GM12878 (cell line): ENCODE measurements around the gene MTMR3. TPM values are rescaled to one million over a fixed set of nuclear protein-coding genes. Genes with fewer than 3 reads are reported as not detected.

Experiments
- ATAC-seq: fragments of 200-7000 bp; cut with Tn5 transposase; 3 replicates; pipeline ENCODE4 v1.9.1; 2020; ENCODE audit warnings: mild to moderate bottlenecking, moderate library complexity
- BruUV-seq: library from RNA; stranded (reverse); fragments of 400-500 nt; replicated peaks from 2 replicates; lab custom pipeline; 2021; lab: Mats Ljungman, UMichigan
- CTCF ChIA-PET: fragments of 300-600 bp; sonication (Branson Sonifier 250); formaldehyde crosslinking; extraction: SDS; loops from one replicate; lab custom pipeline; 2021; ENCODE audit warnings: inconsistent platforms; lab: Yijun Ruan, JAX
- POLR2A ChIA-PET: fragments of 350-600 bp; formaldehyde crosslinking; extraction: SDS; loops from one replicate; lab custom pipeline; 2021; ENCODE audit warnings: inconsistent platforms; lab: Charles Lee
- RAD21 ChIA-PET: fragments of 300-600 bp; sonication (Branson Sonifier 250); formaldehyde crosslinking; loops from one replicate; lab custom pipeline; 2023; ENCODE audit warnings: antibody characterized with exemption; ENCODE audit not compliant: unreplicated experiment; lab: Charles Lee
- SMC1A ChIA-PET: fragments of 300-600 bp; sonication (Branson Sonifier 250); formaldehyde crosslinking; loops from one replicate; lab custom pipeline; 2023; ENCODE audit not compliant: unreplicated experiment, uncharacterized antibody; lab: Charles Lee
- DNase-seq: peaks from one replicate; pipeline ENCODE4 v3.0.0-alpha.2; 2011; ENCODE audit warnings: low read depth, low spot score
- FAIRE-seq: peaks from 3 replicates; lab custom pipeline; 2011; peaks lifted over from hg19 to GRCh38; lab: Jason Lieb, UNC
- H2AFZ ChIP-seq: 2 replicates; pipeline ENCODE4 v1.6.0; 2011; ENCODE audit warnings: low read depth, low read length, control low read depth; ENCODE audit not compliant: control insufficient read depth
- H3K27ac ChIP-seq: 2 replicates; pipeline ENCODE4 v1.5.1; 2011; ENCODE audit warnings: control low read depth; ENCODE audit not compliant: control insufficient read depth, insufficient read depth
- H3K27me3 ChIP-seq, 2 experiments: replicated peaks in 1 of 2; 2 replicates each; pipeline versions ENCODE4 v1.6.0 to v1.6.1; 2011; ENCODE audit warnings: low read length in 1 of 2; ENCODE audit not compliant: control insufficient read depth in 2 of 2, insufficient read depth in 2 of 2
- H3K36me3 ChIP-seq, 2 experiments: 2 replicates each; pipeline ENCODE4 v1.5.1; 2011; ENCODE audit warnings: low read length in 1 of 2; ENCODE audit not compliant: control insufficient read depth in 2 of 2, insufficient read depth in 2 of 2
- H3K4me1 ChIP-seq: 2 replicates; pipeline ENCODE4 v1.6.1; 2011; ENCODE audit warnings: mild to moderate bottlenecking, low read length, moderate library complexity, mixed read lengths; ENCODE audit not compliant: control insufficient read depth, insufficient read depth
- H3K4me2 ChIP-seq: 2 replicates; pipeline ENCODE4 v1.6.0; 2011; ENCODE audit warnings: control low read depth; ENCODE audit not compliant: control insufficient read depth, insufficient read depth
- H3K4me3 ChIP-seq: fragments of 200-600 bp; sonication (generic); 2 replicates; pipeline ENCODE4 v1.5.1; 2016
- H3K79me2 ChIP-seq: 2 replicates; pipeline ENCODE4 v1.6.0; 2011; ENCODE audit warnings: low read length; ENCODE audit not compliant: control insufficient read depth, insufficient read depth
- H3K9ac ChIP-seq: 2 replicates; pipeline ENCODE4 v1.8.0; 2011; ENCODE audit warnings: low read length, control low read depth, mixed read lengths; ENCODE audit not compliant: control insufficient read depth, insufficient read depth
- H3K9me3 ChIP-seq: replicated peaks from 3 replicates; pipeline ENCODE4 v1.5.1; 2011; ENCODE audit warnings: mild to moderate bottlenecking, low read length; ENCODE audit not compliant: control insufficient read depth, insufficient read depth
- H4K20me1 ChIP-seq: 2 replicates; pipeline ENCODE4 v1.6.0; 2011; ENCODE audit not compliant: control insufficient read depth, insufficient read depth
- CTCF ChIP-seq, 3 experiments: IDR thresholded peaks in 2 of 3; conservative IDR thresholded peaks in 1 of 3; 2 replicates each; pipeline ENCODE4 v1.5.1; 2011; ENCODE audit warnings: low read depth in 3 of 3, low read length in 3 of 3, mild to moderate bottlenecking in 3 of 3, control low read depth in 2 of 3, moderate library complexity in 2 of 3, inconsistent platforms in 1 of 3, mixed read lengths in 1 of 3; ENCODE audit not compliant: control insufficient read depth in 2 of 3, insufficient read depth in 1 of 3; ENCODE audit errors: extremely low read depth in 1 of 3
- MYB ChIP-seq: fragments of 150-350 bp; IDR thresholded peaks from 2 replicates; pipeline ENCODE4 v1.6.1; 2014; ENCODE audit warnings: mild to moderate bottlenecking, low read depth, low read length, borderline replicate concordance
- RAD21 ChIP-seq: IDR thresholded peaks from 2 replicates; pipeline ENCODE4 v1.6.1; 2011; ENCODE audit warnings: mild to moderate bottlenecking, low read depth, low read length, moderate library complexity; ENCODE audit not compliant: insufficient read depth
- RUNX3 ChIP-seq: IDR thresholded peaks from 2 replicates; pipeline ENCODE4 v1.6.1; 2012; ENCODE audit warnings: low read length, inconsistent platforms
- SUPT20H ChIP-seq: IDR thresholded peaks from 2 replicates; pipeline ENCODE4 v1.6.1; 2011; ENCODE audit warnings: low read depth, mild to moderate bottlenecking, low read length, moderate library complexity, borderline replicate concordance; ENCODE audit not compliant: control insufficient read depth
- WGBS: methylation state at CpG from one replicate; pipeline ENCODE4 v1.1.6; 2016; ENCODE audit warnings: low lambda C conversion rate; ENCODE audit not compliant: insufficient replicate concordance, insufficient coverage; ENCODE audit errors: missing lambda C conversion rate; 5-methylcytosine and 5-hydroxymethylcytosine counted together
- in situ Hi-C: fragments of 300-500 bp; cut with MboI; formaldehyde crosslinking; loops from 9 replicates; pipeline ENCODE4 v1.14.3; 2018; ENCODE audit warnings: mixed read lengths
- intact Hi-C: fragments of 100-400 bp; cut with micrococcal nuclease; formaldehyde crosslinking; loops from one replicate; pipeline ENCODE4 v1.14.2; 2022; ENCODE audit not compliant: unreplicated experiment
- polyA plus RNA-seq, 11 experiments: library from polyadenylated mRNA; depleted of rRNA in 4 of 11; unstranded in 6 of 11; stranded (reverse) in 5 of 11; fragments of >200 nt; fragmentation: Nextera tagmentation in 4 of 11; fragmentation: Illumina TruSeq in 1 of 11; extraction: Ambion mirVana in 4 of 11; extraction: Trizol in 1 of 11; gene quantifications; 1 replicate in 1 of 11; 2 replicates in 10 of 11; pipeline versions ENCODE4 v1.2.1 to v1.2.3, GENCODE V29; 2011 to 2016; ENCODE audit warnings: inconsistent platforms in 2 of 11, missing spikeins in 2 of 11, low read depth in 1 of 11
- total RNA-seq, 4 experiments: library from RNA; depleted of rRNA in 3 of 4; stranded (reverse); fragments of >200 nt in 3 of 4; fragmentation: Illumina TruSeq in 1 of 4; extraction: Trizol in 1 of 4; gene quantifications; 2 replicates each; pipeline versions ENCODE4 v1.2.1 to v1.2.3, GENCODE V29; 2013 to 2021
- TF ChIP-seq, protein P1 (sequence below): IDR thresholded peaks from 2 replicates; pipeline ENCODE4 v1.6.1; 2012; ENCODE audit warnings: improper control_type of control experiment, low read depth, low read length; ENCODE audit not compliant: insufficient replicate concordance
- TF ChIP-seq, protein P2 (sequence below): fragments of 450-650 bp; IDR thresholded peaks from 2 replicates; pipeline ENCODE4 v1.6.1; 2017; ENCODE audit warnings: low read depth, mild to moderate bottlenecking, moderate library complexity

The MTMR3 gene
- total and polyA plus RNA-seq, 10 of the 15 experiments (the other 5 are each of a cell fraction or from before 2014, with no cell fraction given): 1.4 to 23.7 (median 10.6) TPM

GRCh38 chr22:29998627-29999384 is 115.8 kb downstream of the MTMR3 start:
- Histone ChIP-seq H3K4me1 (no peaks in the 10 kb centered on the region), H3K27me3 (no peaks in the 10 kb centered on the region), H2AFZ (no peak overlapping the region), H3K4me2 (no peak overlapping the region), H3K9me3 (no peaks in the 10 kb centered on the region), H3K9ac (no peak overlapping the region), H3K4me3 (no peak overlapping the region), H3K79me2 (no peaks in the 10 kb centered on the region), H4K20me1 (no peaks in the 10 kb centered on the region), H3K27ac (no peak overlapping the region), H3K36me3 (peaks cover 0 to 5% of the 10 kb centered on the region in 2 experiments; a peak in 1 of 4 replicates)
- RAD21 ChIA-PET: interaction anchor here (1.2 kb wide), 1 partner anchor 372 kb away, joined by 3 read pairs; no protein-coding TSS in a partner anchor
- CTCF ChIA-PET: interaction anchor here (1.8 to 3.3 kb wide), 2 partner anchors 9 to 309 kb away, joined by 6 to 16 read pairs; no protein-coding TSS in a partner anchor
- FAIRE-seq (no peak), DNase-seq (no peak), ATAC-seq (no peak)
- peak in 1 of 3 experiments; percentile 20; a peak in 1 of 6 replicates for TF ChIP-seq CTCF (IDR thresholded peaks at IDR 0.05 in 2 of 3, conservative IDR thresholded peaks at IDR 0.05 in 1 of 3; ENCODE audit: control insufficient read depth in 2 of 3, extremely low read depth in 1 of 3, insufficient read depth in 1 of 3, low read depth in 3 of 3, low read length in 3 of 3)
- TF ChIP-seq, protein P1, sequence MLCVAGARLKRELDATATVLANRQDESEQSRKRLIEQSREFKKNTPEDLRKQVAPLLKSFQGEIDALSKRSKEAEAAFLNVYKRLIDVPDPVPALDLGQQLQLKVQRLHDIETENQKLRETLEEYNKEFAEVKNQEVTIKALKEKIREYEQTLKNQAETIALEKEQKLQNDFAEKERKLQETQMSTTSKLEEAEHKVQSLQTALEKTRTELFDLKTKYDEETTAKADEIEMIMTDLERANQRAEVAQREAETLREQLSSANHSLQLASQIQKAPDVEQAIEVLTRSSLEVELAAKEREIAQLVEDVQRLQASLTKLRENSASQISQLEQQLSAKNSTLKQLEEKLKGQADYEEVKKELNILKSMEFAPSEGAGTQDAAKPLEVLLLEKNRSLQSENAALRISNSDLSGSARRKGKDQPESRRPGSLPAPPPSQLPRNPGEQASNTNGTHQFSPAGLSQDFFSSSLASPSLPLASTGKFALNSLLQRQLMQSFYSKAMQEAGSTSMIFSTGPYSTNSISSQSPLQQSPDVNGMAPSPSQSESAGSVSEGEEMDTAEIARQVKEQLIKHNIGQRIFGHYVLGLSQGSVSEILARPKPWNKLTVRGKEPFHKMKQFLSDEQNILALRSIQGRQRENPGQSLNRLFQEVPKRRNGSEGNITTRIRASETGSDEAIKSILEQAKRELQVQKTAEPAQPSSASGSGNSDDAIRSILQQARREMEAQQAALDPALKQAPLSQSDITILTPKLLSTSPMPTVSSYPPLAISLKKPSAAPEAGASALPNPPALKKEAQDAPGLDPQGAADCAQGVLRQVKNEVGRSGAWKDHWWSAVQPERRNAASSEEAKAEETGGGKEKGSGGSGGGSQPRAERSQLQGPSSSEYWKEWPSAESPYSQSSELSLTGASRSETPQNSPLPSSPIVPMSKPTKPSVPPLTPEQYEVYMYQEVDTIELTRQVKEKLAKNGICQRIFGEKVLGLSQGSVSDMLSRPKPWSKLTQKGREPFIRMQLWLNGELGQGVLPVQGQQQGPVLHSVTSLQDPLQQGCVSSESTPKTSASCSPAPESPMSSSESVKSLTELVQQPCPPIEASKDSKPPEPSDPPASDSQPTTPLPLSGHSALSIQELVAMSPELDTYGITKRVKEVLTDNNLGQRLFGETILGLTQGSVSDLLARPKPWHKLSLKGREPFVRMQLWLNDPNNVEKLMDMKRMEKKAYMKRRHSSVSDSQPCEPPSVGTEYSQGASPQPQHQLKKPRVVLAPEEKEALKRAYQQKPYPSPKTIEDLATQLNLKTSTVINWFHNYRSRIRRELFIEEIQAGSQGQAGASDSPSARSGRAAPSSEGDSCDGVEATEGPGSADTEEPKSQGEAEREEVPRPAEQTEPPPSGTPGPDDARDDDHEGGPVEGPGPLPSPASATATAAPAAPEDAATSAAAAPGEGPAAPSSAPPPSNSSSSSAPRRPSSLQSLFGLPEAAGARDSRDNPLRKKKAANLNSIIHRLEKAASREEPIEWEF: no peak
- TF ChIP-seq SUPT20H: no peak
- TF ChIP-seq, protein P2, sequence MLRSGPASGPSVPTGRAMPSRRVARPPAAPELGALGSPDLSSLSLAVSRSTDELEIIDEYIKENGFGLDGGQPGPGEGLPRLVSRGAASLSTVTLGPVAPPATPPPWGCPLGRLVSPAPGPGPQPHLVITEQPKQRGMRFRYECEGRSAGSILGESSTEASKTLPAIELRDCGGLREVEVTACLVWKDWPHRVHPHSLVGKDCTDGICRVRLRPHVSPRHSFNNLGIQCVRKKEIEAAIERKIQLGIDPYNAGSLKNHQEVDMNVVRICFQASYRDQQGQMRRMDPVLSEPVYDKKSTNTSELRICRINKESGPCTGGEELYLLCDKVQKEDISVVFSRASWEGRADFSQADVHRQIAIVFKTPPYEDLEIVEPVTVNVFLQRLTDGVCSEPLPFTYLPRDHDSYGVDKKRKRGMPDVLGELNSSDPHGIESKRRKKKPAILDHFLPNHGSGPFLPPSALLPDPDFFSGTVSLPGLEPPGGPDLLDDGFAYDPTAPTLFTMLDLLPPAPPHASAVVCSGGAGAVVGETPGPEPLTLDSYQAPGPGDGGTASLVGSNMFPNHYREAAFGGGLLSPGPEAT: no peak
- TF ChIP-seq MYB: no peak
- TF ChIP-seq RUNX3: peak; percentile 29; the same call in 1 of the 2 replicates
- peak; percentile 22; the same call in 1 of the 2 replicates for TF ChIP-seq RAD21
- 26% methylated on average over 4 of the region's 4 CpGs for WGBS
- BruUV-seq: no TSS peak
- in situ Hi-C loops (no loop called here), intact Hi-C loops (no loop called here)
- SMC1A ChIA-PET: interaction anchor here (1.1 kb wide), 1 partner anchor 90 kb away, joined by 4 read pairs; no protein-coding TSS in a partner anchor
- POLR2A ChIA-PET: no interaction called here
